HG02840 (cell line): ENCODE measurements around the gene VSX2.

Source experiments
- ATAC-seq: cut with Tn5 transposase; IDR thresholded peaks from one replicate; pipeline ENCODE4 v1.9.1; 2021; ENCODE audit warnings: mild to moderate bottlenecking, moderate library complexity, moderate number of reproducible peaks; ENCODE audit not compliant: unreplicated experiment, low FRiP score

The VSX2 gene

GRCh38 chr14:74238974-74239847 is at the start of gene VSX2:
Gene VSX2, plus strand, starts transcription at chr14:74239449. Its CDS starts 113 bp downstream, at chr14:74239562.
- no peak for ATAC-seq

GRCh38 chr14:74190927-74191575 is 48.2 kb upstream of the VSX2 start:
- ATAC-seq = no peak

GRCh38 chr14:74194506-74195274 is 44.6 kb upstream of the VSX2 start:
- ATAC-seq = no peak

GRCh38 chr14:74195623-74196022 is 43.6 kb upstream of the VSX2 start:
- no peak for ATAC-seq

GRCh38 chr14:74198441-74199234 is 40.6 kb upstream of the VSX2 start:
- ATAC-seq = no peak

- ATAC-seq = no peak
Observed at GRCh38 chr14:74202113-74202512, 37.1 kb upstream of the VSX2 start.

GRCh38 chr14:74203639-74204038 is 35.6 kb upstream of the VSX2 start:
- no peak for ATAC-seq

GRCh38 chr14:74204491-74204890 is 34.8 kb upstream of the VSX2 start:
- no peak for ATAC-seq

- no peak for ATAC-seq
Observed at GRCh38 chr14:74205882-74206281, 33.4 kb upstream of the VSX2 start.

- no peak for ATAC-seq
Observed at GRCh38 chr14:74207943-74208342, 31.3 kb upstream of the VSX2 start.

- ATAC-seq = no peak
Observed at GRCh38 chr14:74208642-74209041, 30.6 kb upstream of the VSX2 start.

- ATAC-seq = no peak
Observed at GRCh38 chr14:74211945-74212580, 27.2 kb upstream of the VSX2 start.

GRCh38 chr14:74213907-74214803 is 25.1 kb upstream of the VSX2 start:
- no peak for ATAC-seq

- ATAC-seq = no peak
Observed at GRCh38 chr14:74216671-74217070, 22.6 kb upstream of the VSX2 start.

GRCh38 chr14:74217672-74218448 is 21.4 kb upstream of the VSX2 start:
- no peak for ATAC-seq

- no peak for ATAC-seq
Observed at GRCh38 chr14:74218462-74218861, 20.8 kb upstream of the VSX2 start.

GRCh38 chr14:74219277-74220205 is 19.7 kb upstream of the VSX2 start:
- ATAC-seq = no peak
